HepG2 (cell line): Measurements from ENCODE around the gene C16orf54. TPM values are rescaled to one million over a fixed set of nuclear protein-coding genes. Genes with fewer than 3 reads are reported as not detected.
A peak's percentile ranks its signal among the peaks of the same experiment; 100 is the strongest.

Experiments used
- CAMTA2 ChIP-seq: sonication (generic); formaldehyde crosslinking; IDR thresholded peaks from 2 replicates; pipeline ENCODE4 v1.4.0; 2020; ENCODE audit warnings: mild to moderate bottlenecking, missing genetic modification reagents, borderline replicate concordance
- CERS6 ChIP-seq: sonication (generic); formaldehyde crosslinking; IDR thresholded peaks from 2 replicates; pipeline ENCODE4 v1.5.0; 2020; ENCODE audit warnings: missing genetic modification reagents
- EP300 ChIP-seq, 3 experiments: sonication (generic) in 1 of 3; formaldehyde crosslinking in 1 of 3; IDR thresholded peaks; 2 replicates each; pipeline versions ENCODE4 v1.5.1 to v1.6.1; 2011 to 2020; ENCODE audit warnings: low read depth in 2 of 3, low read length in 2 of 3, borderline replicate concordance in 1 of 3, improper control_type of control experiment in 1 of 3, mild to moderate bottlenecking in 1 of 3, missing genetic modification reagents in 1 of 3, moderate library complexity in 1 of 3
- GPN1 ChIP-seq: sonication (generic); formaldehyde crosslinking; IDR thresholded peaks from 2 replicates; pipeline ENCODE4 v1.5.1; 2020; ENCODE audit warnings: missing genetic modification reagents, borderline replicate concordance
- KLF11 ChIP-seq: IDR thresholded peaks from 2 replicates; pipeline ENCODE4 v1.6.1; 2016; ENCODE audit warnings: missing compliant biosample characterization
- KLF16 ChIP-seq, 2 experiments: sonication (generic) in 1 of 2; formaldehyde crosslinking in 1 of 2; IDR thresholded peaks; 2 replicates each; pipeline versions ENCODE4 v1.6.1 to v1.8.0; 2016 to 2023; ENCODE audit warnings: missing genetic modification reagents in 2 of 2, missing compliant biosample characterization in 1 of 2
- PRMT3 ChIP-seq: sonication (generic); formaldehyde crosslinking; IDR thresholded peaks from 2 replicates; pipeline ENCODE4 v1.8.1; 2022; ENCODE audit warnings: low read depth, mild to moderate bottlenecking, moderate library complexity, missing genetic modification reagents, borderline replicate concordance
- TRIM22 ChIP-seq: fragments of 450-650 bp; IDR thresholded peaks from 2 replicates; pipeline ENCODE4 v1.6.1; 2017
- XRCC5 ChIP-seq: fragments of 200-400 bp; formaldehyde crosslinking; optimal IDR thresholded peaks from 2 replicates; pipeline ENCODE3; 2017; ENCODE audit warnings: mild to moderate bottlenecking, low read length
- ZFP1 ChIP-seq: IDR thresholded peaks from 2 replicates; pipeline ENCODE4 v1.6.1; 2016
- ZMAT5 ChIP-seq: sonication (generic); formaldehyde crosslinking; IDR thresholded peaks from 2 replicates; pipeline ENCODE4 v1.5.0; 2020; ENCODE audit warnings: mild to moderate bottlenecking, low read depth, missing genetic modification reagents, borderline replicate concordance
- ZMYM2 ChIP-seq: sonication (generic); formaldehyde crosslinking; IDR thresholded peaks from 2 replicates; pipeline ENCODE4 v1.8.0; 2022; ENCODE audit warnings: mild to moderate bottlenecking, missing genetic modification reagents
- ZNF17 ChIP-seq: sonication (generic); formaldehyde crosslinking; IDR thresholded peaks from 2 replicates; pipeline ENCODE4 v1.5.0; 2020; ENCODE audit warnings: mild to moderate bottlenecking, missing genetic modification reagents
- ZNF280B ChIP-seq: sonication (generic); formaldehyde crosslinking; IDR thresholded peaks from 2 replicates; pipeline ENCODE4 v1.5.0; 2020; ENCODE audit warnings: missing genetic modification reagents, mild to moderate bottlenecking, borderline replicate concordance
- ZNF331 ChIP-seq: sonication (generic); formaldehyde crosslinking; IDR thresholded peaks from 2 replicates; pipeline ENCODE4 v1.4.0; 2020; ENCODE audit warnings: missing genetic modification reagents
- ZNF34 ChIP-seq: sonication (generic); formaldehyde crosslinking; IDR thresholded peaks from 2 replicates; pipeline ENCODE4 v1.4.0; 2020; ENCODE audit warnings: mild to moderate bottlenecking, missing genetic modification reagents, borderline replicate concordance
- ZNF558 ChIP-seq: sonication (generic); formaldehyde crosslinking; IDR thresholded peaks from 2 replicates; pipeline ENCODE4 v1.9.0; 2022; ENCODE audit warnings: mild to moderate bottlenecking, missing genetic modification reagents, borderline replicate concordance
- ZNF660 ChIP-seq: sonication (generic); formaldehyde crosslinking; IDR thresholded peaks from 2 replicates; pipeline ENCODE4 v1.5.1; 2020; ENCODE audit warnings: mild to moderate bottlenecking, low read depth, missing genetic modification reagents, borderline replicate concordance
- ZNF768 ChIP-seq: sonication (generic); formaldehyde crosslinking; IDR thresholded peaks from 2 replicates; pipeline ENCODE4 v1.4.0; 2020; ENCODE audit warnings: missing genetic modification reagents
- ZSCAN22 ChIP-seq: sonication (generic); formaldehyde crosslinking; IDR thresholded peaks from 2 replicates; pipeline ENCODE4 v1.4.0; 2020; ENCODE audit warnings: mild to moderate bottlenecking, missing genetic modification reagents
- polyA plus RNA-seq, 8 experiments: library from polyadenylated mRNA; depleted of rRNA in 3 of 8; stranded (reverse) in 7 of 8; unstranded in 1 of 8; fragments of >200 nt; fragmentation: Illumina TruSeq in 4 of 8; extraction: Trizol in 4 of 8; gene quantifications; 2 replicates each; pipeline versions ENCODE4 v1.2.1 to v1.2.3, GENCODE V29; 2011 to 2016; ENCODE audit warnings: low read depth in 4 of 8, missing spikeins in 1 of 8, mixed read lengths in 1 of 8; ENCODE audit not compliant: insufficient read depth in 1 of 8
- total RNA-seq, 5 experiments: library from RNA; depleted of rRNA; stranded (reverse); fragments of >200 nt; fragmentation: Illumina TruSeq; extraction: Trizol; gene quantifications; 2 replicates each; pipeline ENCODE4 v1.2.3, GENCODE V29; 2016; ENCODE audit warnings: low read depth in 1 of 5
- TF ChIP-seq, protein P1 (sequence below): sonication (generic); formaldehyde crosslinking; IDR thresholded peaks from 2 replicates; pipeline ENCODE4 v1.4.0; 2020; ENCODE audit warnings: missing genetic modification reagents, borderline replicate concordance

Gene C16orf54
- total and polyA plus RNA-seq, 2 of the 13 experiments (the other 11 are each of a cell fraction or from before 2014, with no cell fraction given) = not detected

DNA sequence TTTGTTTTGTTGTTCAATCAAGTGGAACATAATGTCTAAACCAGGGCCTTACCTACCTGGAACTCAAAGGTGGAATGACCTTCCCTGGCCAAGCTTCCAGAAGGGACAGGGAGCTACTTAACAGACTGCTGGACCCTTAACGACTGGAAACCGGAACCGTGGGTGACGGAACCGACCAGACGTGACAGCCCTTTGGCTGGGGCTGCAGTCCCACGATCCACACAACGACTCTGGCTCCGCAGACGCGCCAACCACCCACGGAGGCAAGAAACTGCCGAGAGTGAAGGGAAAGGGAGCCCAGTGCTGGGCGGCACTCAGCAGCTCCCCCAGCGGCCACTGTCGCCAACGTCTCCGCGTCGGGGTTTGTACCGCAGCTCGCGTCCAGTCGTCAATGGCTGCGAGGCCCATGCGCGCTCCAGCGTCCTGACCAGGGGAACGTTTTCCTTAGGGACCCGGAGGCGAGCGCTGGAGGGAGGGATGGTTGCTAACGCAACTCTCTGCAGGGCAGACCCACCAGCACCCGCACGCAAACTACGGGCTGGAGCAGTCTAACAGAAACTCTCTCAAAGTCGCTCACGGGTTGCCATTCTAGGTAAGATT is 39.2 kb upstream of the C16orf54 start (continued):
- TF ChIP-seq ZMAT5 (CRISPR knock-in tag) (no peak), XRCC5 (peak; percentile 99), EP300 (IDR thresholded peaks at IDR 0.05; ENCODE audit: low read depth in 2 of 2, low read length in 2 of 2) (no peak), EP300 (CRISPR knock-in tag; IDR thresholded peaks at IDR 0.05; ENCODE audit: borderline replicate concordance) (peak; percentile 30; the same call in 1 of the 2 replicates), PRMT3 (CRISPR knock-in tag) (no peak), CAMTA2 (CRISPR knock-in tag) (no peak), ZNF768 (peak; percentile 80), ZNF34 (CRISPR knock-in tag) (no peak), ZNF660 (CRISPR knock-in tag) (no peak), ZNF558 (CRISPR knock-in tag) (no peak; the same call in 1 of the 2 replicates), GPN1 (0 out of 2 replicates have a peak, but pooled peaks have one; percentile 53), ZSCAN22 (CRISPR knock-in tag) (no peak), ZNF17 (no peak), ZNF331 (peak; percentile 79), ZNF280B (CRISPR knock-in tag) (peak; percentile 76; the same call in 1 of the 2 replicates), ZMYM2 (CRISPR knock-in tag) (peak; percentile 43; the same call in 1 of the 2 replicates), KLF16 (CRISPR knock-in tag; IDR thresholded peaks at IDR 0.05) (peak in 1 of 2 experiments; percentile 57; a peak in 1 of 4 replicates), CERS6 (no peak), TRIM22 (no peak), ZFP1 (0 out of 2 replicates have a peak, but pooled peaks have one; percentile 23), KLF11 (CRISPR knock-in tag) (peak; percentile 32; the same call in 1 of the 2 replicates)
- TF ChIP-seq, protein P1, sequence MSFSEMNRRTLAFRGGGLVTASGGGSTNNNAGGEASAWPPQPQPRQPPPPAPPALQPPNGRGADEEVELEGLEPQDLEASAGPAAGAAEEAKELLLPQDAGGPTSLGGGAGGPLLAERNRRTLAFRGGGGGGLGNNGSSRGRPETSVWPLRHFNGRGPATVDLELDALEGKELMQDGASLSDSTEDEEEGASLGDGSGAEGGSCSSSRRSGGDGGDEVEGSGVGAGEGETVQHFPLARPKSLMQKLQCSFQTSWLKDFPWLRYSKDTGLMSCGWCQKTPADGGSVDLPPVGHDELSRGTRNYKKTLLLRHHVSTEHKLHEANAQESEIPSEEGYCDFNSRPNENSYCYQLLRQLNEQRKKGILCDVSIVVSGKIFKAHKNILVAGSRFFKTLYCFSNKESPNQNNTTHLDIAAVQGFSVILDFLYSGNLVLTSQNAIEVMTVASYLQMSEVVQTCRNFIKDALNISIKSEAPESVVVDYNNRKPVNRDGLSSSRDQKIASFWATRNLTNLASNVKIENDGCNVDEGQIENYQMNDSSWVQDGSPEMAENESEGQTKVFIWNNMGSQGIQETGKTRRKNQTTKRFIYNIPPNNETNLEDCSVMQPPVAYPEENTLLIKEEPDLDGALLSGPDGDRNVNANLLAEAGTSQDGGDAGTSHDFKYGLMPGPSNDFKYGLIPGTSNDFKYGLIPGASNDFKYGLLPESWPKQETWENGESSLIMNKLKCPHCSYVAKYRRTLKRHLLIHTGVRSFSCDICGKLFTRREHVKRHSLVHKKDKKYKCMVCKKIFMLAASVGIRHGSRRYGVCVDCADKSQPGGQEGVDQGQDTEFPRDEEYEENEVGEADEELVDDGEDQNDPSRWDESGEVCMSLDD (CRISPR knock-in tag) = no peak
